Measurements from ENCODE around the gene TMEM214.
A peak's percentile ranks its signal among the peaks of the same experiment; 100 is the strongest.
"Not testable (repeated sequence)": the region's sequence is repeated elsewhere in the genome, so short reads cannot be mapped to it uniquely, and the experiment has no call there.

The TMEM214 gene

DNA sequence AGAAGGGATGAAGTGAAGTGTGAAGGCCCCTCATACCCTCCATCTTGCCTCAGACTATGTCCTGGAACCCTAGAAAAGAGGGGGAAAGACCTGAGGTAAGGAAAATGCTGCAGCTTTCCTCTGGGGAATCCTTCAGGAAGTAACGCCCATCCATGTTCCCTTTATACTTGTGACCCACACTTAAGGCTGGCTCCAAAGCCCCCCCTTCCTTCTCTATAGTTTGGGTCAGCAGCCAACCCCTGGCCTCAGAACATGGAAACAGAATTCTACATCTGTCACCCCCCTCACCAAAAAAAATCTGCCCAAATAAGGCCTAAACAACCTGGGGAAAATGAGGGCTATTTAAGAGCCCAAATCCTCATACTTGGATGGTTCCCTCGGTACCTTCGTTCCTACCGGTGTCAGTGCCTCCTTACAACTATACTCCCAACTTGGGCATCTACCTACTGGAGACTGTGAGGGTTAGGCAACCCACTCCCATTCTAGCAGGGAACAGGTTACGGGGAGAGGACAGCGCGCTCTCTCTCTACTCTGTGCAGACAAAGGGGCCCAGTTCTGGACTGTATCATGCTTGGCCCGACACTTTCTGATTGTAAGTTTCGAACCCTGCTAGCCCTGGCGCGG, 38.0 kb downstream of the TMEM214 start:
- no peak for DNase-seq (ENCODE audit: low read depth)

DNA sequence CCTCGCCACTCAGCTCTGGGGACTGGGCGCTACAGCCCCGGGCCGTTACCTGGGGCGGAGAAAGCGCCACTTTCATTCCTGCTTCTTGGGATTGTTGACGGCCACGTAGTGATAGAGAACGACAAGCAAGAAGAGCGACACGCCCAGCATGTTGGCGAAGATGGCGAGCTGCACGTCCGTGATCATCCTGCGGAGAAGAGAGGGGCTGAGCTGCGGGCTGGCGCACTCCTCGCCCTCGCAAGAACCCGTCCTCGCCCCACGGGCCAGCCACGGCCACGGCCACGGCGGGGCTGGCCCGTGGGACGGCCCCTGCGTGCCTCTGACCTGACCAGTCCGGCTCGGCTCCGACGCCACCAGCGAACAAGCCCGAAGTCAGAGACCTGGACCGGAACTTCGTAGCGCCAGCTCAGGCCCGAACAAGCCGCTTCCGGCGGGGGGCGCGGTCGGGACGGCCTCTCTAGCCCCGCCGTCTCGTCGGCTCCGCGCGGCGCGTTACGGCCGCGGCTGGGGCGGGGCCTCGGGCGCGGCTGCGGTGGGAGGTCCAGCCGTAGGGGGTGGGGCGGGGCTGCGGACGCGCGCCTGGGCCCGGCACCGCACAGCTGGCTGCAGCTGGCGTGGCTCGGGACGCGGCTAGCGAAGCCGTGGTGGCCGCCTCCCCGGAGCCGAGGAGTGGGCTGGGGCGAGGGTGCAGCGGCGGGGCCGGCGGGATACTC, 38.7 kb downstream of the TMEM214 start, which contains the start of gene OST4:
TSS of gene OST4 (minus strand) at position 378 of the 713 bp plus-strand sequence.
- DNase-seq (ENCODE audit: low read depth), result peak; percentile 91

DNA sequence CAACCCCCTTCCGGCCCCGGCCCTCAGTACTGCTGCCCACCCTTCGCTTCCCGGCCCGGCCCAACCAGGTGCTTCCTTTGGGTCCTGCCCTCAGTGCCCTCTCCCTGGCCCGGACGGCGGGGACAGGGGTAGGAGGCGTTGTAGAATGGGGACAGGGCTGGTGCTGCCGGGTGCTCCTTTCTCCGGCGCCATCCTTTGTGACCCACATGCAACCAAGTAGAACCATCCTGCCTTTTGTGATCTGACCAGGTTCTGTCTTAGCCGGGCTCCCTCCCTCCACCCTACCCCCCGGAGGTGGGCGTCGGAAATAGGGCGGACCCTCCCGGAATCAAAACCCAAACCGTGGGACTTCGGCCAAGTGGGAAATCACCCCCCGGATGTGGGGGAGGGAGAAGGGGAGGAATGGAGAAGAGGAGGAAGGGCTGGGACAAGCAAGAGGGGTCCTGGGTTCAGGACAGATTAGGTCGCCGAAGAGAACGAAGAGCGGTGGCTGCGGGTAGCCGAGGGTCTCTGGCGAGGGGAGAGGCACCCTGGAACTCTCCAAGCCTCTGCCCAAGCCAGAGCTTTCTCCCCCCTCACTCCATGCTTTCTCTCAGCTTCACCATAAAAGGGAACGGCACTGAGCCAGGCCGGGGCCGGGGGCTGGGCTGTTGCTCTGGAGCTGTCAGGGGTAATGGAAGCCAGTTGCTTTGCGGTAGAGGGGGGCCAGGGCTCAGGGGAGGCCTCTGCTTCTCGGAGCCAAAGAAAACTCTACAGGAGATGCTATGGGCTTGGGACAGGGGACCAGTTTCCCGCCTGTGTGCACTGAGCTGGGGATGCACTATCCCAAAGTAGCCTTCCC, 39.4 kb downstream of the TMEM214 start:
- DNase-seq (ENCODE audit: low read depth), result peak; percentile 65

DNA sequence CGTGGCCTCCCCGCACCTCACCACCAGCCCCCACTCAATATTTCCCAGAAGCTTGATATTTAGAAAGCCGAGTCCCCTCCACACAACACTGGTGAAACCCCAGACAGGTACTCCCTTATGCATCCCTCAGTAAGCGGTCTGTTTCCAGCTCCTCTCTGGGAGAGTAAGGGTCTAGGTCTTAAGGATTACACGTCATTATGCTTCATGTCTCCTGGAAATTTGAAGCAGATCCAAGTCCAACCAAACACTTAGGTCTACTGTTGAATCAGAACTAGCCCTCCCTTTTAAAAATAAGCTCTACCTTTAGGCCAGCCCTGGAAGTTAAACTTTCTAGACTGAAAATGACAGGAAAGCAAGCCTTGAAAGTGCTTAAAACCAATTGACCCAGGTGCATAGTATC, 40.2 kb downstream of the TMEM214 start:
- DNase-seq (ENCODE audit: low read depth), result peak; percentile 21

DNA sequence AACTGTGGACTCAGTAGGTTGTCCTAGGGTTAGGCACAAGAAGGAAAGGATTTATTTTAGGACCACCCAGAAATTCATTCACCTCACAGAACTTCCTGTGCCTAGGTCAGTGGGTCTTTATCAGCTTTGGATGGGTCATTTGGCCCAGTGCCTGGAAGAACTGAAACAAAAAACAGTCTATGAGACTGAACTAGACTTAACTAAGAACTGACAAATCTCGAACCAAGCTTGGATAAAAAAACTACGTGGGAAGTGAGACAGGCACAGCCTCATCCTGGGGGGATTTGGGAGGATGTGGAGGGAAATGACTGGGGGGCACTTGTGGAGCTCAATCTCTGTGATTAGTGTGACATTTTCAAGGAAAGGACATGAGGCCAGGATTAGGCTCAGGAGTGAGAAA, 41.0 kb downstream of the TMEM214 start:
- no peak for DNase-seq (ENCODE audit: low read depth)

DNA sequence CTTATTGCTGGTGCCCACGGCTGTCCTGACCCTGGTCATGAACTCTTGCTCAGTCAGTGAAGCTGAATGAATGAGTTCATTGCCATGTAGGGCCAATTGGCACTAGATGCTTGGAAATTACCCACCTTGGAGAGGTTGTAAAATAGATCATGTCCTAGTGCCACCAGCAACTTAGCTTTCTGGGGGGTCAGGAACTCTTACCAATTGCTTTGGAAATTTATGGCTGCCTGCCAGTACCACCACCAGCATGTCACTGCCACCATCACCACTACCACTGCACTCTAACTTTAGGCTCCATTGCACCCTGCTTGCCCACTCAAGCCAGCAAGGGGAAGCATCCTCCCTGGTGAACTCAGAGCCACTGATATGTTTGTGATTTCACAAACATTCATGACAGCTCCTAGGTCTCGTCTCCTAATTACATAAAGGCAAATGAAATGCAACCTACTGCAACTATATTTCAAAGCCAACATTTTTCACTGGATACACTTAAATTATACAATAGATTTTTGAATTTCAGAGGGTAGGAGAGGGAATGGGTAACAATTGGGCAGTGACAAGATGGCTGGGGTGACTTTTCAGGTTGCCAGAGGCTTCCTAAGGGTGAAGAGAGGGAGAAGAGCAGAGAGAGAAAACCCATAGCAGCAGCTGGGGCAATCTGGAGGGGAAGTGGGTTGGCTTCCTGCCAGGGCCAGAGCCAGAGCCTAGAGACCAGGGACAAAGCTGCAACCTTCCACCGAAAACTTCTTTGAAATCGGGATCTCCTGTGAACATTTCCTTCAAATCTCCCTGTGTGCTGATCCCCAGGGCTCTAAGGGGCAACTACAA, 42.2 kb downstream of the TMEM214 start:
- DNase-seq (ENCODE audit: low read depth), result no peak

DNA sequence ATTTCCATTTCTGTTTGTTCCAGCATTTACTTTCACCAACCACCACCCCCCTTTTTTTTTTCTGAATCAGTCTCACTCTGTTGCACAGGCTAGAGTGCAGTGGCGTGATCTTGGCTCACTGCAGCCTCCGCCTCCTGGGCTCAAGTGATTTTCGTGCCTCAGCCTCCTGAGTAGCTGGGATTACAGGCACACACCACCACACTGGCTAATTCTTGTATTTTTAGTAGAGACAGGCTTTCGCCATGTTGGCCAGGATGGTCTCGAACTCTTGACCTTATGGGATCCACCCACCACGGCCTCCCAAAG, 42.8 kb downstream of the TMEM214 start:
- not testable (repeated sequence) for DNase-seq (ENCODE audit: low read depth)

DNA sequence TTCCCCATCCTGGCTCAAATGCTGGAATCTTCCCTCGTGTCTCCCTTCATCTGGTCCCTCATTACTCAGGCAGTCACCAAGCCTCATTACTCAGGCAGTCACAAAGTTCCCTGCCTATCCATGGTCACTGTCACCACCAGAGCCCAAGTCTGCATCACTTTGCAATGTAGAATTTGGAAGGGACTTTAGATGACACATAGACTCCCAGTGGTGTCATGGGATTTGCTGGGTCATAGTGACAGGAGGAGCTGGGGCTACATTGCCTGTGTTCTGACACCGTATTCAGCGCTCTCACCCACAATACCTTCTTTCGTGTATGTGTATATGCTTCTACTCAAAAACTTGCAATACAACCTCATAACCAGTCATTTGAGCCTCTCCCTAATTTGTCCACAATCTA, 43.6 kb downstream of the TMEM214 start:
- DNase-seq (ENCODE audit: low read depth), result no peak

DNA sequence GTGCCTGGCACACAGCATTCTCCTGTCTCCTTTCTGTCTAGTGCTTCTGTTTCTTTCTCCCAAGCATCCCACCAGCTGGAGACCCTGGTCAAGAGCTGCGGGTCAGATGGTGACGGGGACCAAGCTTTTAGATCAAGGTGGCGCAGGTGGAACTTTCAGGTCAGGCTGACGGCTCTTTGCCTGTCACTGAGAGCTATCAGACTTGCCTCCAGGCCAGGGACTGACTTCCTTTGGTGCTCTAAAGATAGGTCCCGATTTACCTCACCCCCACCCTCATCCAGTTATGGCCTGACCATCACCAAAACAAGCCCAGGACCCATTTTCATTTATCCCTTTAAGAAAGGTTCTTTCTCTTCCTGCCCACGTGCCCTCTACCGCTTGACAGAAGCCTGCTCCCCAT, 44.5 kb downstream of the TMEM214 start:
- DNase-seq (ENCODE audit: low read depth), result no peak

DNA sequence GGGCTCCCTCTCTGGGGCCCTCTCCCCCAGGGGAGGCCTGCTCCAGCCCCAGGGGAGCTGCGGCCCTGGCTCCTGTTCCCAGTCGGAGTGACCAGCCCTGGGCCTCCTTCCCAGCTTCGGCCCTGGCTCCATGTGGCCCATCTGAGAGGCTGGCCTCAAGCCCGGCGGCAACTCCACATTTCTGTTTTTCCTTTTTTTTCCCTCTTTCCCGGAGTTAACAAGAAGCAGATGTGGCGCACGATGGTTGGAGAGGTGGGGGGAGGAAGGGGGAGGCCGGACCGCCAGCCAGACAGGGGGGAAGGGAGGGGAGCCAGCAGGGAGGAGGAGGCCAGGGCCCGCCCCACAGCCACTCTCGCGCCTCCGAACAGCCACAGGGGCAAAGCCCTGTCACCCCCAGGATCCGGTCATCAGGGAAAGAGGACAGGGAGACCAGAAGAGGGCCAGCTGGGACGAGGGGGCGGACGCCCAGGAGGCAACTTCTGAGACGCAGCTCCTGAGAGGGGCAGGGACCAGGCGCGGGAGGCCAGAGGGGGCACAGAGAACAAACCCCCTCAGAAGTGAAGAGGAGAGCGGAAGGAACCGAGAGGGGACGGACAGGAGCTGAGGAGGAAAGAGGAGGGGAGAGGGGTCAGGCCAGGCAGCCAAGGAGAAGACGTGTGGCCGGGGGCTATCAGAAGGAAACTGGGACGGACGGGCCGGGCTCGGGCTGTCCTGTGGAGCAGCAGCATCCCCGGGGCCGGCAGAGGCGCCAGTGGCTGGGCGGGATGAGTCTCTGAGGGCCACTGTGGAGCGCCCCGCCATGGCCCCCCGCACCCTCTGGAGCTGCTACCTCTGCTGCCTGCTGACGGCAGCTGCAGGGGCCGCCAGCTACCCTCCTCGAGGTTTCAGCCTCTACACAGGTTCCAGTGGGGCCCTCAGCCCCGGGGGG, 45.8 kb downstream of the TMEM214 start, which contains the start of gene EMILIN1:
TSS of gene EMILIN1 (plus strand) at position 349 of the 928 bp plus-strand sequence. CDS start at position 800, 451 bp downstream.
- DNase-seq (ENCODE audit: low read depth), result peak; percentile 83

DNA sequence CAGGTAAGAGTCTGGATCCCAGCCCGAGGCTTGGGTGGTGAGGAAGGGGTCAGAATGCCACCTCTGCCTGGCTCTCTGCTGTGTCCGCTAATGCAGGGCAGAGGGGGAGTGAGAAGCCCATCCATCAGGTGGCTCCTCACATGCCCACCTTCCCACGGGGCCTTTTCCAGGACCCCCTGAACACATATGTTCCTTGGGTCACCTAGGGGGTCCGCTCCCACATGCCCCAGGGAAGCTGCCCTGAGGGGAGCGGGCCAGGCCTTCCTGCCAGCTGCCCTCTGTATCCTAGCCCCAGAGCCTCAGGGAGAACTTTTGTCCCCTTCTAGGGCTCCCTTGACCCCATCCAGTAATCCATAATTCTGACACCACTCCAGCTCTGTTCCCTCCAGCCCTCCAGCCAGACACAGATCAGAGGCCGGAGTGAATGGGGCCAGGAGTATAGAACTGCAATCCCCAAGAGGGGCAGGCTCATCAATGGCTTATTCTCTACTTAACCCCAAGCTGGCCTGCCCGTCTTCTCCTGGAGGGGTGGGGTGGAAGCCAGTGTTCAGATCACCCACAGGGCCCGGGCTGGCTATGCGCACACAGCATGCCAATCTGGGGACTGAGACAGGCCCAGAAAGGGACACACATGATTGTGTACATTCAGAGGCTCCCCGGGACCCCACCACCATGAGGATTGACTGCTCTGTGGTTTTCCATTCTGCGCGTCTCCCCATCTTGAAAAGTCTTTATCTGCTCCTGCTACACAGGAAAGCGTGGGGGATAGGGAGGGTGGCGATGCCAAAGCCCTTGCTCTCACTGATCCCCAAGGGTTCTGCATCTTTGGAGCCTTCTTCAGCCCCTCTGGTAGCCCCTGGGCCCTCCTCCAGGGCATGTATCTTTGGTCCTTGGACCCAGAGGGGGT, 46.7 kb downstream of the TMEM214 start:
- no peak for DNase-seq (ENCODE audit: low read depth)

DNA sequence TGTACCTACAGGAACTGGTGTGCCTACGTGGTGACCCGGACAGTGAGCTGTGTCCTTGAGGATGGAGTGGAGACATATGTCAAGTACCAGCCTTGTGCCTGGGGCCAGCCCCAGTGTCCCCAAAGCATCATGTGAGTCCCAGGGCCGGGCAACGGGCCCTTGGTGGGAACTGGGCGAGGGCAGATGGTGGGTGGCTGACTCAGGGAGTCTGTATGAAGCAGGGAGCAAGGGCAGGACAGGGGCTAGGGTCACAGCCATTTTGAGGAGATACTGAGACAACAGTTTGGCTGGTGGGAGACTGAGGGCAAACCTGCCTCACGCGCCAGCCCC, 47.3 kb downstream of the TMEM214 start:
- no peak for DNase-seq (ENCODE audit: low read depth)

DNA sequence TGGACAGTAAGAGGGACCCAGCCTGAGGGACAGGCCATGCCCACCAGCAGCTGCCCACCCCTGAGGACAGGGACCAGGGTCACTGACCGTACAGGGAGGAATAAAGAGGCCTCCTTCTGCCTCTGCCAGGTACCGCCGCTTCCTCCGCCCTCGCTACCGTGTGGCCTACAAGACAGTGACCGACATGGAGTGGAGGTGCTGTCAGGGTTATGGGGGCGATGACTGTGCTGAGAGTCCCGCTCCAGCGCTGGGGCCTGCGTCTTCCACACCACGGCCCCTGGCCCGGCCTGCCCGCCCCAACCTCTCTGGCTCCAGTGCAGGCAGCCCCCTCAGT, 47.8 kb downstream of the TMEM214 start:
- DNase-seq (ENCODE audit: low read depth), result no peak

DNA sequence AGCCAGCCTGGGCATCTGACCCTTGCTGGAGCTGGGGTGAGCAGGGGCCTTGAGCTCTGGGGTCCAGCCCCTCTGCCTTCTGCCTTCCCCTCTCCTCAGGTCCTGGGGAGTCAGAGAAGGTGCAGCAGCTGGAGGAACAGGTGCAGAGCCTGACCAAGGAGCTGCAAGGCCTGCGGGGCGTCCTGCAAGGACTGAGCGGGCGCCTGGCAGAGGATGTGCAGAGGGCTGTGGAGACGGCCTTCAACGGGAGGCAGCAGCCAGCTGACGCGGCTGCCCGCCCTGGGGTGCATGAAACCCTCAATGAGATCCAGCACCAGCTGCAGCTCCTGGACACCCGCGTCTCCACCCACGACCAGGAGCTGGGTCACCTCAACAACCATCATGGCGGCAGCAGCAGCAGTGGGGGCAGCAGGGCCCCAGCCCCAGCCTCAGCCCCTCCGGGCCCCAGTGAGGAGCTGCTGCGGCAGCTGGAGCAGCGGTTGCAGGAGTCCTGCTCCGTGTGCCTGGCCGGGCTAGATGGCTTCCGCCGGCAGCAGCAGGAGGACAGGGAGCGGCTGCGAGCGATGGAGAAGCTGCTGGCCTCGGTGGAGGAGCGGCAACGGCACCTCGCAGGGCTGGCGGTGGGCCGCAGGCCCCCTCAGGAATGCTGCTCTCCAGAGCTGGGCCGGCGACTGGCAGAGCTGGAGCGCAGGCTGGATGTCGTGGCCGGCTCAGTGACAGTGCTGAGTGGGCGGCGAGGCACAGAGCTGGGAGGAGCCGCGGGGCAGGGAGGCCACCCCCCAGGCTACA, 49.4 kb downstream of the TMEM214 start:
- DNase-seq (ENCODE audit: low read depth), result no peak

DNA sequence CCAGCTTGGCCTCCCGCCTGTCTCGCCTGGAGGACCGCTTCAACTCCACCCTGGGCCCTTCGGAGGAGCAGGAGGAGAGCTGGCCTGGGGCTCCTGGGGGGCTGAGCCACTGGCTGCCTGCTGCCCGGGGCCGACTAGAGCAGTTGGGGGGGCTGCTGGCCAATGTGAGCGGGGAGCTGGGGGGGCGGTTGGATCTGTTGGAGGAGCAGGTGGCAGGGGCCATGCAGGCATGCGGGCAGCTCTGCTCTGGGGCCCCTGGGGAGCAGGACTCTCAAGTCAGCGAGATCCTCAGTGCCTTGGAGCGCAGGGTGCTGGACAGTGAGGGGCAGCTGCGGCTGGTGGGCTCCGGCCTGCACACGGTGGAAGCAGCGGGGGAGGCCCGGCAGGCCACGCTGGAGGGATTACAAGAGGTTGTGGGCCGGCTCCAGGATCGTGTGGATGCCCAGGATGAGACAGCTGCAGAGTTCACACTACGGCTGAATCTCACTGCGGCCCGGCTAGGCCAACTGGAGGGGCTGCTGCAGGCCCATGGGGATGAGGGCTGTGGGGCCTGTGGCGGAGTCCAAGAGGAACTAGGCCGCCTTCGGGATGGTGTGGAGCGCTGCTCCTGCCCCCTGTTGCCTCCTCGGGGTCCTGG, 50.1 kb downstream of the TMEM214 start:
- DNase-seq (ENCODE audit: low read depth), result no peak

DNA sequence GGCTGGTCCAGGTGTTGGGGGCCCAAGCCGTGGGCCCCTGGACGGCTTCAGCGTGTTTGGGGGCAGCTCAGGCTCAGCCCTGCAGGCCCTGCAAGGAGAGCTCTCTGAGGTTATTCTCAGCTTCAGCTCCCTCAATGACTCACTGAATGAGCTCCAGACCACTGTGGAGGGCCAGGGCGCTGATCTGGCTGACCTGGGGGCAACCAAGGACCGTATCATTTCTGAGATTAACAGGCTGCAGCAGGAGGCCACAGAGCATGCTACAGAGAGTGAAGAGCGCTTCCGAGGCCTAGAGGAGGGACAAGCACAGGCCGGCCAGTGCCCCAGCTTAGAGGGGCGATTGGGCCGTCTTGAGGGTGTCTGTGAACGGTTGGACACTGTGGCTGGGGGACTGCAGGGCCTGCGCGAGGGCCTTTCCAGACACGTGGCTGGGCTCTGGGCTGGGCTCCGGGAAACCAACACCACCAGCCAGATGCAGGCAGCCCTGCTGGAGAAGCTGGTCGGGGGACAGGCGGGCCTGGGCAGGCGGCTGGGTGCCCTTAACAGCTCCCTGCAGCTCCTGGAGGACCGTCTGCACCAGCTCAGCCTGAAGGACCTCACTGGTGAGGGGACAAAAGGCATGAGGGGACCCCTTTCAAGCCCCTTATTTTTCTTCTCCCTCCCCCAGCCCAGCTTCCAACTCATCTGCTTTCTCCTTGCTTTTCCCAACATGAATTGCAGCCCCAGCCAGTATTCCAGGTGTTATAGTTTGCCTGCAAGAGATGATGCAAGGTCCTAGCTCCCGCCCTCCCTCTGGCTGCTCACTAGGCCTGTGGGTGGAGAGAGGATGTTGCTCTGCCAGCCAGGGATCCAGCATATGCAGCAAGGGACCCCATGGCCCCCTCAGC, 50.9 kb downstream of the TMEM214 start:
- DNase-seq (ENCODE audit: low read depth), result no peak

DNA sequence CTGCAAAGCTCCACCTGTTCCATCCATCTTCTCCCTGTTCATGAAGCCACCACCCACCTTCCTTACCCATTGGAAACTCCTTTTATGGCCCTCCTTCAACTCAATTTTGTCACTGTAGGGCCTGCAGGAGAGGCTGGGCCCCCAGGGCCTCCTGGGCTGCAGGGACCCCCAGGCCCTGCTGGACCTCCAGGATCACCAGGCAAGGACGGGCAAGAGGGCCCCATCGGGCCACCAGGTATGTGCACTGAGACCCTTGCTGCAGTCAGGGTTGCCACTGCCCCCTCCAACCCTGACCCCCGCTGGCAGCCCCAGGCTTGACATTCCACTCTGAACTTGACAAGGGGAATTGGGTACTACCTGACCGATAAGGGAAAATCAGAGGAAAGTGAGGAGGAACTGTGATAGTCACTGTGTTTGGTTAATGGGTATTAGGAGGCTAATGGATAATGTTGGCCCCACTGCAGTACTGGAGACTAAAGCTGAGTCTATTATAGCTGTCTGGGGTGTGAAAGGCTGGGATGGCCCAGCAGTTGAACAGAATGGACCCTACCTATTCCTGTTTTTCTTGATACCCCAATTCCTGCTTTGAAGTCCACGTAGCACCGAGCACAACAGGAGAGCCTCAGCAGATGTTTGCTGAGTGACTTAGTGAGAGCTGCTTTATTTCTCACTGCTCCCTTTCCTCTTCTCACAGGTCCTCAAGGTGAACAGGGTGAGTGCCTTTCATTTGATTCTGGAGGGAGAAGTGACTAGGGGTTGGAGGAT, 51.7 kb downstream of the TMEM214 start:
- no peak for DNase-seq (ENCODE audit: low read depth)

Data from amniotic epithelial cell (primary cell).